Activated CD4-positive, alpha-beta T cell treated with anti-CD3 and anti-CD28 coated beads, Interleukin-2, amount 10 ng/mL, durations not matched to agents 24 days and 14 days (primary cell): ENCODE results near the gene C16orf74. TPM values are rescaled to one million over a fixed set of nuclear protein-coding genes. Genes with fewer than 3 reads are reported as not detected.

Experiments used
- DNase-seq: peaks from one replicate; pipeline ENCODE4 v3.0.0; 2022
- H3K27ac Mint-ChIP-seq: one replicate; pipeline ENCODE4 v1.8.0; 2022; ENCODE audit warnings: mild to moderate bottlenecking, mixed read lengths
- H3K27me3 Mint-ChIP-seq: one replicate; pipeline ENCODE4 v1.8.0; 2022; ENCODE audit warnings: mixed read lengths
- H3K36me3 Mint-ChIP-seq: one replicate; pipeline ENCODE4 v1.8.0; 2022; ENCODE audit warnings: low read depth, mild to moderate bottlenecking, mixed read lengths
- H3K4me1 Mint-ChIP-seq: one replicate; pipeline ENCODE4 v1.8.0; 2021; ENCODE audit warnings: mixed read lengths
- H3K4me3 Mint-ChIP-seq: one replicate; pipeline ENCODE4 v1.8.0; 2022; ENCODE audit warnings: mild to moderate bottlenecking, moderate library complexity, mixed read lengths
- H3K9me3 Mint-ChIP-seq: one replicate; pipeline ENCODE4 v1.8.0; 2021; ENCODE audit warnings: mixed read lengths
- intact Hi-C: fragments of 100-400 bp; cut with micrococcal nuclease; formaldehyde crosslinking; loops from one replicate; pipeline ENCODE4 v1.15.1; 2023
- total RNA-seq: library from RNA; stranded (reverse); gene quantifications from 2 replicates; pipeline ENCODE4 v1.2.3, GENCODE V29; 2022

The C16orf74 gene
- total RNA-seq, 1 donor from 2014 or later: 0.19 TPM

DNA sequence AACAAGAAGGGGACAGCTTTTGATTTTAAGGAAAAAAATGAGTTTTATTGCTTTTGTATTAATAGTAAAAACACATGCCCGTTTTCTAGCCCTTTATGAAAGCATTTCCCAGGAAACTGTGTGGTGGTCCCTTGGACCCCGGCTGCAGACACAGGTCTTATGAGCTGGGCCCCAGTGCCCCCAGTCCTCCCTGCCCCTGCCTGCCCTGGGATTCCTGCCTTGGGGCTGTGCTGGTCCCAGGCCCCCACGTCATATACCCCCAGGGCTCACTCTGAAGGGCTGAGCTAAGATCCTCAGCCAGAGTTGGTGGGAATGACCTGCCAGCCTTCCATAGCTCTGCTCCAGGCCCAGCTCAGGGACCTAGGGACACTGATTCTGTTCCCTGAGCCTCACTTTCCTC is 92.9 kb downstream of the C16orf74 start:
- Mint-ChIP-seq H3K4me1 (peaks cover 3% of the 10 kb centered on the region), H3K36me3 (peaks cover 22% of the 10 kb centered on the region), H3K4me3 (no peak overlapping the region), H3K9me3 (no peaks in the 10 kb centered on the region), H3K27ac (no peak overlapping the region), H3K27me3 (no peaks in the 10 kb centered on the region)
- intact Hi-C loops: no loop called here
- DNase-seq: no peak

Other genes starting within 250 kb of the C16orf74 start
- gene GSE1, start 137.8 kb downstream of the C16orf74 start, total RNA-seq: 34.1 and 37.5 TPM in 2 replicates
- gene GINS2, start 62.1 kb downstream of the C16orf74 start, total RNA-seq: 87.4 and 93.0 TPM in 2 replicates
- 49.1 and 57.1 TPM in 2 replicates for gene EMC8, start 48.4 kb upstream of the C16orf74 start, total RNA-seq
- 555 and 569 TPM in 2 replicates for gene COX4I1, start 48.6 kb upstream of the C16orf74 start, total RNA-seq
- 235 and 248 TPM in 2 replicates for gene IRF8, start 148.1 kb upstream of the C16orf74 start, total RNA-seq